ENCODE results near the gene MYADML2. TPM values are rescaled to one million over a fixed set of nuclear protein-coding genes. Genes with fewer than 3 reads are reported as not detected.

The MYADML2 gene
- total and polyA plus RNA-seq, 2 of the 8 experiments (the other 6 are each of a cell fraction or from before 2014, with no cell fraction given): 0.26 to 0.47 TPM

GRCh38 chr17:81967533-81968395 lies 20.7 kb upstream of the MYADML2 start:
- Histone ChIP-seq H3K23ac (ENCODE audit: insufficient read length) (no peak overlapping the region), H3K36me3 (ENCODE audit: control insufficient read depth in 2 of 4, insufficient read depth in 4 of 4, low read length in 3 of 4) (no peaks in the 10 kb centered on the region), H2BK5ac (ENCODE audit: low read depth, low read length) (peak overlapping the region; percentile 18; the same call in 1 of the 2 replicates), H3K79me1 (ENCODE audit: low read depth, low read length) (no peaks in the 10 kb centered on the region), H3K56ac (replicated peaks; ENCODE audit: insufficient read length, low read depth, low read length) (no peak overlapping the region), H3K9me3 (ENCODE audit: insufficient read depth in 2 of 2, low read depth in 1 of 2, low read length in 1 of 2) (no peaks in the 10 kb centered on the region), H2BK120ac (replicated peaks; ENCODE audit: low read depth, low read length) (peak overlapping the region; percentile 5), H3K27ac (ENCODE audit: low read depth, low read length) (no peak overlapping the region), H2AFZ (ENCODE audit: low read length) (peak overlapping the region; percentile 49; the same call in 1 of the 2 replicates), H3K14ac (ENCODE audit: insufficient read length) (no peak overlapping the region), H2BK20ac (ENCODE audit: low read length) (peak overlapping the region; percentile 97; the same call in 1 of the 2 replicates), H2AK5ac (ENCODE audit: low read depth, low read length) (no peak overlapping the region), H2BK12ac (ENCODE audit: low read depth, low read length) (peak overlapping the region; percentile 87; the same call in 1 of the 2 replicates), H4K5ac (ENCODE audit: insufficient read length, low read depth, low read length) (no peak overlapping the region), H3K18ac (ENCODE audit: extremely low read depth, low read length) (peak overlapping the region; percentile 90), H4K20me1 (replicated peaks in 1 of 2; ENCODE audit: control insufficient read depth in 1 of 2, insufficient read depth in 2 of 2, low read length in 2 of 2) (peaks cover 1 to 3% of the 10 kb centered on the region in 2 experiments), H3K4ac (replicated peaks; ENCODE audit: insufficient read length, low read depth, low read length) (no peak overlapping the region), H3K4me3 (ENCODE audit: extremely low read depth in 1 of 4, insufficient read depth in 2 of 4, low read depth in 3 of 4, low read length in 4 of 4) (peak overlapping the region in 1 of 4 experiments; percentile 40; a peak in 1 of 8 replicates), H4K91ac (replicated peaks; ENCODE audit: insufficient read length, low read length) (peak overlapping the region; percentile 87), H3K23me2 (ENCODE audit: low read depth, low read length) (no peaks in the 10 kb centered on the region), H3K4me1 (replicated peaks in 1 of 4; ENCODE audit: control insufficient read depth in 3 of 4, insufficient read depth in 4 of 4, low read length in 3 of 4) (peaks cover 0 to 19% (median 16%) of the 10 kb centered on the region in 4 experiments; a peak in 6 of 7 replicates), H2BK15ac (ENCODE audit: low read length) (peak overlapping the region; percentile 88), H4K8ac (ENCODE audit: extremely low read depth, insufficient read depth, low read length) (no peak overlapping the region; the same call in 1 of the 2 replicates), H3K27me3 (replicated peaks in 1 of 4; ENCODE audit: control insufficient read depth in 3 of 4, extremely low read depth in 1 of 4, insufficient read depth in 3 of 4, low read length in 3 of 4) (peaks cover 0 to 43% (median 35%) of the 10 kb centered on the region in 4 experiments; a peak in 6 of 7 replicates), H3K9ac (replicated peaks in 1 of 4; ENCODE audit: extremely low read depth in 1 of 4, low read depth in 3 of 4, low read length in 3 of 4) (no peak overlapping the region), H3K79me2 (ENCODE audit: control insufficient read depth in 1 of 2, insufficient read depth in 2 of 2, low read length in 2 of 2) (no peaks in the 10 kb centered on the region), H3K4me2 (ENCODE audit: insufficient read depth in 1 of 2, low read depth in 2 of 2, low read length in 2 of 2) (peak overlapping the region; percentile 8 to 58)
- DNase-seq (ENCODE audit: low read depth in 1 of 2, low spot score in 2 of 2): peak; percentile 43 to 81
- ChIA-PET POLR2A (ENCODE audit: partially characterized antibody) (interaction anchor here (0.8 to 4.1 kb wide), 9 partner anchors 8 to 44 kb away, joined by 3 to 20 read pairs (median 5); partner anchors contain the start of genes ASPSCR1 and MAFG), CTCF (ENCODE audit: partially characterized antibody) (interaction anchor here (0.7 to 2.9 kb wide), 10 partner anchors 9 to 70 kb away, joined by 3 to 16 read pairs (median 4); partner anchors contain the start of gene DCXR)
- WGBS, 2 experiments (ENCODE audit: extremely low coverage in 1 of 2, insufficient coverage in 1 of 2, insufficient read length in 1 of 2, insufficient replicate concordance in 2 of 2, low coverage in 1 of 2, low lambda C conversion rate in 2 of 2, missing lambda C conversion rate in 1 of 2): 30% methylated on average over 16 of the region's 36 CpGs; no CpG with 5 or more reads in 1 of the 2 experiments
- FAIRE-seq: no peak
- 0 out of 2 replicates have a peak, but pooled peaks have one; percentile 26 for TF ChIP-seq TCF12 (IDR thresholded peaks at IDR 0.05; ENCODE audit: low read depth, low read length)
- TF ChIP-seq HDAC2 (IDR thresholded peaks at IDR 0.05; ENCODE audit: borderline replicate concordance in 1 of 2, low read depth in 2 of 2, low read length in 2 of 2): no peak
- no peak for TF ChIP-seq RBBP5 (IDR thresholded peaks at IDR 0.05; ENCODE audit: borderline replicate concordance, low read depth, low read length)
- no peak for TF ChIP-seq NRF1 (IDR thresholded peaks at IDR 0.05; ENCODE audit: low read depth, low read length)
- TF ChIP-seq POLR2A (IDR thresholded peaks at IDR 0.05; ENCODE audit: control extremely low read depth in 1 of 2, low read depth in 2 of 2, low read length in 2 of 2): no peak
- TF ChIP-seq GABPA (IDR thresholded peaks at IDR 0.05; ENCODE audit: borderline replicate concordance, insufficient read depth, low read length): peak; percentile 17; the same call in 1 of the 2 replicates
- TF ChIP-seq E2F6 (IDR thresholded peaks at IDR 0.05): peak; percentile 84
- peak; percentile 63 for TF ChIP-seq NANOG (IDR thresholded peaks at IDR 0.05; ENCODE audit: insufficient read depth, low read depth, low read length, poor library complexity, severe bottlenecking)
